ENCODE results near the gene PLEKHG3. TPM values are rescaled to one million over a fixed set of nuclear protein-coding genes. Genes with fewer than 3 reads are reported as not detected.
"Not testable (repeated sequence)": the region's sequence is repeated elsewhere in the genome, so short reads cannot be mapped to it uniquely, and the experiment has no call there.

Gene PLEKHG3
- total RNA-seq, 1 donor from 2014 or later: 64.7 TPM

DNA sequence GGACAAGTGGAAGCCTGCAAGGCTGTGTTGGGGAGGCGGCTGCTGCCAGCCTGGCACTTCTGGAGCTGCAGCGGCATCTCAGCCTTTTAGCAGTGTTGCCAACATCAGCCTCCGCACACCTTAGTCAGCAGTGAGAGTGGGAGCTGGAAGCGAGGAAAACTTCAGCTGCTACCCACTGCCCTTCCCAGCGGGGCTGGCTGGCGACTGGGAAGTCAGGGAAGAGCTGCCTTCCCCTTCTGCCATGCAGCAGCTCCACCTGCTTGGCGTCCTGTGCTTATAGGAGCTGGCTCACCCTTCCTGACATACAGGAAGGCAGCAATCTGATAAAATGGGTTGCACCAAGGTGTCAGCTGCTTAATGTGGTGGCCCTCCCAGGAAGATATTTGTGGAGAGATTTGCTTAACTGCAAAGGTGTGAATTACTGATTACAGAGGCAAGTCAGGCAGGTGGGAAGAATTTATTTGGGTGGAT is 15.4 kb upstream of the PLEKHG3 start:
- Mint-ChIP-seq H3K27me3 (peaks cover 4% of the 10 kb centered on the region), H3K4me1 (ENCODE audit: unreplicated experiment) (peaks cover 15% of the 10 kb centered on the region), H3K36me3 (no peaks in the 10 kb centered on the region), H3K4me3 (no peak overlapping the region), H3K9me3 (no peaks in the 10 kb centered on the region), H3K27ac (no peak overlapping the region)
- no peak for TF ChIP-seq CTCF (conservative IDR thresholded peaks at IDR 0.05)
- no peak for DNase-seq (ENCODE audit: extremely low spot score, unreplicated experiment)

- H3K9me3 Mint-ChIP-seq: no peaks in the 10 kb centered on the region
- H3K27me3 Mint-ChIP-seq: peaks cover 7% of the 10 kb centered on the region
- TF ChIP-seq CTCF (conservative IDR thresholded peaks at IDR 0.05): no peak
- DNase-seq (ENCODE audit: extremely low spot score, unreplicated experiment): no peak
- H3K4me1 Mint-ChIP-seq (ENCODE audit: unreplicated experiment): peaks cover 12% of the 10 kb centered on the region
- H3K36me3 Mint-ChIP-seq: no peaks in the 10 kb centered on the region
- H3K27ac Mint-ChIP-seq: no peak overlapping the region
- no peak overlapping the region for H3K4me3 Mint-ChIP-seq
Observed at GRCh38 chr14:64689289-64689688, 14.9 kb upstream of the PLEKHG3 start.

DNA sequence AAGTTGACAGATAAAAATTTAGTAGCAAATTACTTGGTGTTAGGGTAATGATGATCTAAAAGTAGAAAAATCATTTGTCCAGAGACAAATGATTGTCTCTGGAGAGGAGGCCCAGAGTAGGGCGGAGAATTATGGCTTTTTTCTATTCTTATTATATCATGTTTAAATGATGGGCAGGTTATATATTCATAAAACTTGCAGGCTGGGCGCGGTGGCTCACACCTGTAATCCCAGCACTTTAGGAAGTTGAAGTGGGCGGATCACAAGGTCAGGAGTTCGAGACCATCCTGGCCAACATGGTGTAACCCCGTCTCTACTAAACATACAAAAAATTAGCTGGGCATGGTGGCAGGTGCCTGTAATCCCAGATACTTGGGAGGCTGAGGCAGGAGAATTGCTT is 13.6 kb upstream of the PLEKHG3 start:
- not testable (repeated sequence) for H3K4me1 Mint-ChIP-seq (ENCODE audit: unreplicated experiment); H3K4me3 Mint-ChIP-seq; H3K9me3 Mint-ChIP-seq; DNase-seq (ENCODE audit: extremely low spot score, unreplicated experiment); H3K27ac Mint-ChIP-seq; H3K36me3 Mint-ChIP-seq
- peaks cover 10% of the 10 kb centered on the region for H3K27me3 Mint-ChIP-seq

- no peak overlapping the region for H3K4me3 Mint-ChIP-seq
- peaks cover 10% of the 10 kb centered on the region for H3K27me3 Mint-ChIP-seq
- H3K27ac Mint-ChIP-seq: no peak overlapping the region
- no peaks in the 10 kb centered on the region for H3K4me1 Mint-ChIP-seq (ENCODE audit: unreplicated experiment)
- no peak for TF ChIP-seq CTCF (conservative IDR thresholded peaks at IDR 0.05)
- DNase-seq (ENCODE audit: extremely low spot score, unreplicated experiment): no peak
- H3K36me3 Mint-ChIP-seq: no peaks in the 10 kb centered on the region
- no peaks in the 10 kb centered on the region for H3K9me3 Mint-ChIP-seq
Observed at GRCh38 chr14:64691376-64691775, 12.8 kb upstream of the PLEKHG3 start.

- no peak for DNase-seq (ENCODE audit: extremely low spot score, unreplicated experiment)
- H3K27ac Mint-ChIP-seq: no peak overlapping the region
- no peak for TF ChIP-seq CTCF (conservative IDR thresholded peaks at IDR 0.05)
- no peak overlapping the region for H3K4me3 Mint-ChIP-seq
- H3K9me3 Mint-ChIP-seq: no peaks in the 10 kb centered on the region
- no peaks in the 10 kb centered on the region for H3K36me3 Mint-ChIP-seq
- peaks cover 4% of the 10 kb centered on the region for H3K4me1 Mint-ChIP-seq (ENCODE audit: unreplicated experiment)
- peaks cover 10% of the 10 kb centered on the region for H3K27me3 Mint-ChIP-seq
Observed at GRCh38 chr14:64692189-64692985, 11.8 kb upstream of the PLEKHG3 start.

GRCh38 chr14:64692986-64693809 is 11.0 kb upstream of the PLEKHG3 start:
- no peak overlapping the region for H3K27ac Mint-ChIP-seq
- no peaks in the 10 kb centered on the region for H3K9me3 Mint-ChIP-seq
- TF ChIP-seq CTCF (conservative IDR thresholded peaks at IDR 0.05): no peak
- no peaks in the 10 kb centered on the region for H3K36me3 Mint-ChIP-seq
- no peak overlapping the region for H3K4me3 Mint-ChIP-seq
- peaks cover 8% of the 10 kb centered on the region for H3K27me3 Mint-ChIP-seq
- DNase-seq (ENCODE audit: extremely low spot score, unreplicated experiment): no peak
- peaks cover 4% of the 10 kb centered on the region for H3K4me1 Mint-ChIP-seq (ENCODE audit: unreplicated experiment)

Data from type B pancreatic cell (in vitro differentiated cells).